ENCODE data around the gene PTPN4.
"Not testable (repeated sequence)": the region's sequence is repeated elsewhere in the genome, so short reads cannot be mapped to it uniquely, and the experiment has no call there.

Gene PTPN4

GRCh38 chr2:119958670-119959268 is 199.0 kb downstream of the PTPN4 start:
- CTCF ChIA-PET, result no interaction called here
- Histone ChIP-seq H3K9me3 (ENCODE audit: control extremely low read depth in 1 of 5, control insufficient read depth in 4 of 5, insufficient read depth in 2 of 5, low read depth in 1 of 5, low read length in 4 of 5) (peaks cover 0 to 7% (median 4%) of the 10 kb centered on the region in 5 experiments), H3K36me3 (ENCODE audit: control insufficient read depth in 4 of 4, insufficient read depth in 4 of 4, low read length in 3 of 4) (peaks cover 12 to 49% (median 24%) of the 10 kb centered on the region in 4 experiments), H3K27ac (ENCODE audit: insufficient read depth in 1 of 2, low read depth in 1 of 2, low read length in 2 of 2, poor library complexity in 1 of 2, severe bottlenecking in 2 of 2) (no peak overlapping the region), H3K4me1 (ENCODE audit: control extremely low read depth in 1 of 4, control insufficient read depth in 4 of 4, insufficient read depth in 4 of 4, low read length in 3 of 4) (no peaks in the 10 kb centered on the region), H3K4me3 (ENCODE audit: control insufficient read depth in 1 of 7, extremely low read depth in 1 of 7, insufficient read depth in 4 of 7, low read depth in 2 of 7, low read length in 6 of 7) (no peak overlapping the region), H3K27me3 (replicated peaks in 2 of 5; ENCODE audit: control insufficient read depth in 4 of 5, insufficient read depth in 5 of 5, low read length in 4 of 5) (no peaks in the 10 kb centered on the region)
- POLR2A ChIA-PET, result no interaction called here
- no peak for DNase-seq

GRCh38 chr2:119960821-119961220 is 201.1 kb downstream of the PTPN4 start:
- no peaks in the 10 kb centered on the region for H3K4me1 ChIP-seq (ENCODE audit: control extremely low read depth in 1 of 4, control insufficient read depth in 4 of 4, insufficient read depth in 4 of 4, low read length in 3 of 4)
- H3K27me3 ChIP-seq (replicated peaks in 2 of 5; ENCODE audit: control insufficient read depth in 4 of 5, insufficient read depth in 5 of 5, low read length in 4 of 5), result no peaks in the 10 kb centered on the region
- H3K9me3 ChIP-seq (ENCODE audit: control extremely low read depth in 1 of 5, control insufficient read depth in 4 of 5, insufficient read depth in 2 of 5, low read depth in 1 of 5, low read length in 4 of 5), result peaks cover 0 to 7% (median 4%) of the 10 kb centered on the region in 5 experiments
- H3K4me3 ChIP-seq (ENCODE audit: control insufficient read depth in 1 of 7, extremely low read depth in 1 of 7, insufficient read depth in 4 of 7, low read depth in 2 of 7, low read length in 6 of 7), result no peak overlapping the region
- peaks cover 13 to 51% (median 28%) of the 10 kb centered on the region in 4 experiments for H3K36me3 ChIP-seq (ENCODE audit: control insufficient read depth in 4 of 4, insufficient read depth in 4 of 4, low read length in 3 of 4)
- POLR2A ChIA-PET, result no interaction called here
- no CpG with 5 or more reads among the region's 2 CpGs for WGBS (ENCODE audit: insufficient coverage)
- DNase-seq, result no peak
- H3K27ac ChIP-seq (ENCODE audit: insufficient read depth in 1 of 2, low read depth in 1 of 2, low read length in 2 of 2, poor library complexity in 1 of 2, severe bottlenecking in 2 of 2), result no peak overlapping the region
- CTCF ChIA-PET, result no interaction called here

- Histone ChIP-seq H3K4me1 (ENCODE audit: control extremely low read depth in 1 of 4, control insufficient read depth in 4 of 4, insufficient read depth in 4 of 4, low read length in 3 of 4) (no peaks in the 10 kb centered on the region), H3K36me3 (ENCODE audit: control insufficient read depth in 4 of 4, insufficient read depth in 4 of 4, low read length in 3 of 4) (peaks cover 0 to 4% (median 3%) of the 10 kb centered on the region in 4 experiments), H3K27me3 (replicated peaks in 2 of 5; ENCODE audit: control insufficient read depth in 4 of 5, insufficient read depth in 5 of 5, low read length in 4 of 5) (no peaks in the 10 kb centered on the region), H3K9me3 (ENCODE audit: control extremely low read depth in 1 of 5, control insufficient read depth in 4 of 5, insufficient read depth in 2 of 5, low read depth in 1 of 5, low read length in 4 of 5) (no peaks in the 10 kb centered on the region), H3K27ac (ENCODE audit: insufficient read depth in 1 of 2, low read depth in 1 of 2, low read length in 2 of 2, poor library complexity in 1 of 2, severe bottlenecking in 2 of 2) (no peak overlapping the region), H3K4me3 (ENCODE audit: control insufficient read depth in 1 of 7, extremely low read depth in 1 of 7, insufficient read depth in 4 of 7, low read depth in 2 of 7, low read length in 6 of 7) (no peak overlapping the region)
- no peak for DNase-seq
- ChIA-PET POLR2A (no interaction called here), CTCF (no interaction called here)
Observed at GRCh38 chr2:119981896-119982295, 222.2 kb downstream of the PTPN4 start.

- no peaks in the 10 kb centered on the region for H3K9me3 ChIP-seq (ENCODE audit: control extremely low read depth in 1 of 5, control insufficient read depth in 4 of 5, insufficient read depth in 2 of 5, low read depth in 1 of 5, low read length in 4 of 5)
- POLR2A ChIA-PET, result no interaction called here
- peaks cover 0 to 3% (median under 1%) of the 10 kb centered on the region in 4 experiments for H3K36me3 ChIP-seq (ENCODE audit: control insufficient read depth in 4 of 4, insufficient read depth in 4 of 4, low read length in 3 of 4)
- no peak overlapping the region for H3K27ac ChIP-seq (ENCODE audit: insufficient read depth in 1 of 2, low read depth in 1 of 2, low read length in 2 of 2, poor library complexity in 1 of 2, severe bottlenecking in 2 of 2)
- DNase-seq, result no peak
- H3K4me3 ChIP-seq (ENCODE audit: control insufficient read depth in 1 of 7, extremely low read depth in 1 of 7, insufficient read depth in 4 of 7, low read depth in 2 of 7, low read length in 6 of 7), result no peak overlapping the region
- CTCF ChIA-PET, result no interaction called here
- 100% methylated on average over 1 of the region's 2 CpGs for WGBS (ENCODE audit: insufficient coverage)
- H3K27me3 ChIP-seq (replicated peaks in 2 of 5; ENCODE audit: control insufficient read depth in 4 of 5, insufficient read depth in 5 of 5, low read length in 4 of 5), result no peaks in the 10 kb centered on the region
- H3K4me1 ChIP-seq (ENCODE audit: control extremely low read depth in 1 of 4, control insufficient read depth in 4 of 4, insufficient read depth in 4 of 4, low read length in 3 of 4), result no peaks in the 10 kb centered on the region
Observed at GRCh38 chr2:119982506-119982905, 222.8 kb downstream of the PTPN4 start.

GRCh38 chr2:119983108-119983507 is 223.4 kb downstream of the PTPN4 start:
- Histone ChIP-seq H3K4me3 (ENCODE audit: control insufficient read depth in 1 of 7, extremely low read depth in 1 of 7, insufficient read depth in 4 of 7, low read depth in 2 of 7, low read length in 6 of 7) (no peak overlapping the region), H3K27ac (ENCODE audit: insufficient read depth in 1 of 2, low read depth in 1 of 2, low read length in 2 of 2, poor library complexity in 1 of 2, severe bottlenecking in 2 of 2) (no peak overlapping the region), H3K36me3 (ENCODE audit: control insufficient read depth in 4 of 4, insufficient read depth in 4 of 4, low read length in 3 of 4) (no peaks in the 10 kb centered on the region), H3K4me1 (ENCODE audit: control extremely low read depth in 1 of 4, control insufficient read depth in 4 of 4, insufficient read depth in 4 of 4, low read length in 3 of 4) (no peaks in the 10 kb centered on the region), H3K9me3 (ENCODE audit: control extremely low read depth in 1 of 5, control insufficient read depth in 4 of 5, insufficient read depth in 2 of 5, low read depth in 1 of 5, low read length in 4 of 5) (no peaks in the 10 kb centered on the region), H3K27me3 (replicated peaks in 2 of 5; ENCODE audit: control insufficient read depth in 4 of 5, insufficient read depth in 5 of 5, low read length in 4 of 5) (no peaks in the 10 kb centered on the region)
- peak in 1 of 3 donors; percentile 4 for DNase-seq
- WGBS (ENCODE audit: insufficient coverage), result 98% methylated on average over 3 of the region's 3 CpGs
- ChIA-PET CTCF (no interaction called here), POLR2A (no interaction called here)

GRCh38 chr2:119996148-119996547 is 236.4 kb downstream of the PTPN4 start:
- Histone ChIP-seq H3K36me3 (ENCODE audit: control insufficient read depth in 4 of 4, insufficient read depth in 4 of 4, low read length in 3 of 4) (no peaks in the 10 kb centered on the region), H3K27me3 (replicated peaks in 2 of 5; ENCODE audit: control insufficient read depth in 4 of 5, insufficient read depth in 5 of 5, low read length in 4 of 5) (no peaks in the 10 kb centered on the region), H3K4me1 (ENCODE audit: control extremely low read depth in 1 of 4, control insufficient read depth in 4 of 4, insufficient read depth in 4 of 4, low read length in 3 of 4) (no peaks in the 10 kb centered on the region), H3K27ac (ENCODE audit: insufficient read depth in 1 of 2, low read depth in 1 of 2, low read length in 2 of 2, poor library complexity in 1 of 2, severe bottlenecking in 2 of 2) (no peak overlapping the region), H3K4me3 (ENCODE audit: control insufficient read depth in 1 of 7, extremely low read depth in 1 of 7, insufficient read depth in 4 of 7, low read depth in 2 of 7, low read length in 6 of 7) (no peak overlapping the region), H3K9me3 (ENCODE audit: control extremely low read depth in 1 of 5, control insufficient read depth in 4 of 5, insufficient read depth in 2 of 5, low read depth in 1 of 5, low read length in 4 of 5) (no peaks in the 10 kb centered on the region)
- DNase-seq, result no peak
- 100% methylated on average over 2 of the region's 3 CpGs for WGBS (ENCODE audit: insufficient coverage)
- POLR2A ChIA-PET, result interaction anchor here (0.6 kb wide), 1 partner anchor 269 kb away, joined by 3 read pairs; no protein-coding TSS in a partner anchor
- CTCF ChIA-PET, result no interaction called here

- POLR2A ChIA-PET, result not testable (repeated sequence)
- CTCF ChIA-PET, result interaction anchor here (0.6 kb wide), 1 partner anchor 101 kb away, joined by 3 read pairs; no protein-coding TSS in a partner anchor
- 95% methylated on average over 50 of the region's 55 CpGs for WGBS (ENCODE audit: insufficient coverage)
Observed at GRCh38 chr2:119996896-119997891, 237.5 kb downstream of the PTPN4 start.

More at GRCh38 chr2:119996896-119997891, 237.5 kb downstream of the PTPN4 start:
- not testable (repeated sequence) for H3K4me3 ChIP-seq (ENCODE audit: control insufficient read depth in 1 of 7, extremely low read depth in 1 of 7, insufficient read depth in 4 of 7, low read depth in 2 of 7, low read length in 6 of 7); H3K4me1 ChIP-seq (ENCODE audit: control extremely low read depth in 1 of 4, control insufficient read depth in 4 of 4, insufficient read depth in 4 of 4, low read length in 3 of 4); DNase-seq; H3K36me3 ChIP-seq (ENCODE audit: control insufficient read depth in 4 of 4, insufficient read depth in 4 of 4, low read length in 3 of 4); H3K9me3 ChIP-seq (ENCODE audit: control extremely low read depth in 1 of 5, control insufficient read depth in 4 of 5, insufficient read depth in 2 of 5, low read depth in 1 of 5, low read length in 4 of 5); H3K27ac ChIP-seq (ENCODE audit: insufficient read depth in 1 of 2, low read depth in 1 of 2, low read length in 2 of 2, poor library complexity in 1 of 2, severe bottlenecking in 2 of 2); H3K27me3 ChIP-seq (replicated peaks in 2 of 5; ENCODE audit: control insufficient read depth in 4 of 5, insufficient read depth in 5 of 5, low read length in 4 of 5)
